OCI-LY3 (cell line): ENCODE measurements around the gene IGF2BP3.

Experiments used
- H2AFZ ChIP-seq: fragments of 200-600, 300-600 bp; shearing (Covaris generic); 2 replicates; pipeline ENCODE4 v1.6.0; 2014; ENCODE audit warnings: antibody characterized with exemption, low read depth, low read length
- H3K27ac ChIP-seq: fragments of 200-600, 300-600 bp; sonication (generic); 2 replicates; pipeline ENCODE4 v1.5.1; 2014; ENCODE audit warnings: mild to moderate bottlenecking, low read length, moderate library complexity, mixed read lengths
- H3K27me3 ChIP-seq: fragments of 200-600, 300-600 bp; sonication (generic); 2 replicates; pipeline ENCODE4 v1.6.1; 2014; ENCODE audit warnings: low read depth, low read length, mixed read lengths
- H3K36me3 ChIP-seq: fragments of 200-600, 300-600 bp; sonication (generic); replicated peaks from 2 replicates; pipeline ENCODE3; 2014; ENCODE audit warnings: low read depth, low read length, mixed read lengths
- H3K4me1 ChIP-seq: fragments of 300-600, 200-600 bp; sonication (generic); 2 replicates; pipeline ENCODE4 v1.6.1; 2014; ENCODE audit warnings: low read length, mixed read lengths
- H3K4me2 ChIP-seq: fragments of 200-600, 300-600 bp; sonication (generic); 2 replicates; pipeline ENCODE4 v1.6.1; 2014; ENCODE audit warnings: low read length, mixed read lengths
- H3K4me3 ChIP-seq: fragments of 300-600, 200-600 bp; sonication (generic); 2 replicates; pipeline ENCODE4 v1.5.1; 2014; ENCODE audit warnings: antibody characterized with exemption, mild to moderate bottlenecking, low read length, moderate library complexity
- H3K79me2 ChIP-seq: fragments of 300-600, 200-600 bp; shearing (Covaris generic); 2 replicates; pipeline ENCODE4 v1.6.1; 2014; ENCODE audit warnings: mild to moderate bottlenecking, low read length, mixed read lengths
- H3K9ac ChIP-seq: fragments of 300-600, 200-600 bp; shearing (Covaris generic); 2 replicates; pipeline ENCODE4 v1.6.0; 2014; ENCODE audit warnings: mild to moderate bottlenecking, low read length, moderate library complexity
- H3K9me3 ChIP-seq: fragments of 200-600, 300-600 bp; shearing (Covaris generic); 2 replicates; pipeline ENCODE4 v1.6.1; 2014; ENCODE audit warnings: low read length, mixed read lengths; ENCODE audit not compliant: insufficient read depth
- H4K20me1 ChIP-seq: fragments of 200-600, 300-600 bp; sonication (generic); 2 replicates; pipeline ENCODE4 v1.6.1; 2016; ENCODE audit warnings: low read length, mixed read lengths; ENCODE audit not compliant: insufficient read depth
- CTCF ChIP-seq: fragments of 200-600, 300-600 bp; sonication (generic); IDR thresholded peaks from 2 replicates; pipeline ENCODE4 v1.5.1; 2014; ENCODE audit warnings: antibody characterized with exemption, low read length, low read depth
- EZH2phosphoT487 ChIP-seq: fragments of 200-600 bp; shearing (Covaris generic); IDR thresholded peaks from 2 replicates; pipeline ENCODE4 v1.6.1; 2018; ENCODE audit warnings: antibody characterized with exemption, mixed run types, low read depth

The IGF2BP3 gene

GRCh38 chr7:23285657-23286646, 184.3 kb downstream of the IGF2BP3 start:
- no peaks in the 10 kb centered on the region for H3K36me3 ChIP-seq
- H3K79me2 ChIP-seq, result no peaks in the 10 kb centered on the region
- H3K4me2 ChIP-seq, result no peak overlapping the region
- no peaks in the 10 kb centered on the region for H3K4me1 ChIP-seq
- H3K27ac ChIP-seq, result no peak overlapping the region
- H3K4me3 ChIP-seq, result no peak overlapping the region
- H3K9ac ChIP-seq, result no peak overlapping the region
- no peak overlapping the region for H2AFZ ChIP-seq
- TF ChIP-seq EZH2phosphoT487, result no peak
- TF ChIP-seq CTCF, result no peak
- no peaks in the 10 kb centered on the region for H3K27me3 ChIP-seq
- H4K20me1 ChIP-seq, result no peaks in the 10 kb centered on the region
- H3K9me3 ChIP-seq, result no peaks in the 10 kb centered on the region

GRCh38 chr7:23284871-23285270, 185.4 kb downstream of the IGF2BP3 start:
- Histone ChIP-seq H3K9ac (no peak overlapping the region), H3K27ac (no peak overlapping the region), H3K4me3 (no peak overlapping the region), H3K9me3 (no peaks in the 10 kb centered on the region), H4K20me1 (no peaks in the 10 kb centered on the region), H3K36me3 (no peaks in the 10 kb centered on the region), H3K4me2 (no peak overlapping the region), H3K27me3 (no peaks in the 10 kb centered on the region), H3K79me2 (no peaks in the 10 kb centered on the region), H2AFZ (no peak overlapping the region), H3K4me1 (no peaks in the 10 kb centered on the region)
- no peak for TF ChIP-seq CTCF
- no peak for TF ChIP-seq EZH2phosphoT487

- Histone ChIP-seq H3K4me2 (no peak overlapping the region), H3K36me3 (no peaks in the 10 kb centered on the region), H3K27me3 (no peaks in the 10 kb centered on the region), H3K9me3 (no peaks in the 10 kb centered on the region), H2AFZ (no peak overlapping the region), H3K4me1 (no peaks in the 10 kb centered on the region), H3K4me3 (no peak overlapping the region), H3K79me2 (no peaks in the 10 kb centered on the region), H3K27ac (no peak overlapping the region), H4K20me1 (no peaks in the 10 kb centered on the region), H3K9ac (no peak overlapping the region)
- TF ChIP-seq CTCF (no peak), EZH2phosphoT487 (no peak)
Measured at GRCh38 chr7:23283086-23283485, 187.2 kb downstream of the IGF2BP3 start.

- no peak overlapping the region for H3K9ac ChIP-seq
- TF ChIP-seq EZH2phosphoT487 (no peak), CTCF (no peak)
- no peak overlapping the region for H3K4me2 ChIP-seq
- H2AFZ ChIP-seq, result no peak overlapping the region
- no peak overlapping the region for H3K27ac ChIP-seq
- no peaks in the 10 kb centered on the region for H3K9me3 ChIP-seq
- no peaks in the 10 kb centered on the region for H4K20me1 ChIP-seq
- H3K36me3 ChIP-seq, result no peaks in the 10 kb centered on the region
- H3K27me3 ChIP-seq, result no peaks in the 10 kb centered on the region
- no peak overlapping the region for H3K4me3 ChIP-seq
- no peaks in the 10 kb centered on the region for H3K79me2 ChIP-seq
- no peaks in the 10 kb centered on the region for H3K4me1 ChIP-seq
Measured at GRCh38 chr7:23279819-23280525, 190.3 kb downstream of the IGF2BP3 start.
